GM23338 (cell line): ENCODE results near the gene CPNE4. TPM values are rescaled to one million over a fixed set of nuclear protein-coding genes. Genes with fewer than 3 reads are reported as not detected.

Experiments
- ATAC-seq: fragments of 200-7000 bp; cut with Tn5 transposase; 3 replicates; pipeline ENCODE4 v1.9.1; 2020
- DNase-seq: peaks from one replicate; pipeline ENCODE4 v3.0.0-alpha.2; 2015; ENCODE audit warnings: low spot score
- H2AFZ ChIP-seq: fragments of 200-600 bp; sonication (generic); 2 replicates; pipeline ENCODE4 v1.8.0; 2016; ENCODE audit warnings: antibody characterized with exemption, mild to moderate bottlenecking, moderate library complexity
- H3F3A ChIP-seq: fragments of 200-600 bp; sonication (generic); replicated peaks from 2 replicates; pipeline ENCODE4 v1.8.0; 2017; ENCODE audit warnings: antibody characterized with exemption, mixed run types, low read depth
- H3K27ac ChIP-seq: fragments of 200-600 bp; sonication (generic); 2 replicates; pipeline ENCODE4 v1.6.1; 2016; ENCODE audit warnings: low read depth
- H3K27me3 ChIP-seq: fragments of 200-600 bp; sonication (generic); 2 replicates; pipeline ENCODE4 v1.8.0; 2016; ENCODE audit warnings: mild to moderate bottlenecking, mixed run types, moderate library complexity; ENCODE audit not compliant: insufficient read depth
- H3K36me3 ChIP-seq: fragments of 200-600 bp; sonication (generic); 2 replicates; pipeline ENCODE4 v1.8.0; 2016; ENCODE audit warnings: mild to moderate bottlenecking; ENCODE audit not compliant: insufficient read depth
- H3K4me1 ChIP-seq: fragments of 200-600 bp; sonication (generic); 2 replicates; pipeline ENCODE4 v1.8.0; 2016; ENCODE audit warnings: mild to moderate bottlenecking, moderate library complexity; ENCODE audit not compliant: insufficient read depth
- H3K4me2 ChIP-seq: fragments of 200-600 bp; sonication (generic); 2 replicates; pipeline ENCODE4 v1.7.1; 2017; ENCODE audit warnings: mixed run types
- H3K4me3 ChIP-seq: fragments of 200-600 bp; sonication (generic); 2 replicates; pipeline ENCODE4 v1.6.1; 2016; ENCODE audit warnings: mixed run types
- H3K79me2 ChIP-seq: fragments of 200-600 bp; sonication (generic); replicated peaks from 2 replicates; pipeline ENCODE4 v1.8.0; 2017; ENCODE audit warnings: mild to moderate bottlenecking; ENCODE audit not compliant: insufficient read depth
- H3K9me2 ChIP-seq: fragments of 200-600 bp; sonication (generic); 2 replicates; pipeline ENCODE4 v1.8.0; 2017; ENCODE audit not compliant: insufficient read depth
- H4K20me1 ChIP-seq: fragments of 200-600 bp; sonication (generic); replicated peaks from 2 replicates; pipeline ENCODE4 v1.8.0; 2017; ENCODE audit warnings: mild to moderate bottlenecking; ENCODE audit not compliant: insufficient read depth
- H3K27ac Mint-ChIP-seq: 2 replicates; pipeline ENCODE4 v1.8.0; 2020; ENCODE audit warnings: inconsistent platforms, mild to moderate bottlenecking, moderate library complexity, mixed read lengths
- H3K27me3 Mint-ChIP-seq: 3 replicates; pipeline ENCODE4 v1.8.0; 2022; ENCODE audit warnings: low read depth, mild to moderate bottlenecking, moderate library complexity, mixed read lengths, inconsistent platforms; ENCODE audit not compliant: insufficient read depth, poor library complexity
- H3K36me3 Mint-ChIP-seq: 3 replicates; pipeline ENCODE4 v1.8.0; 2021; ENCODE audit warnings: low read depth, mild to moderate bottlenecking, inconsistent platforms, moderate library complexity, mixed read lengths
- H3K4me1 Mint-ChIP-seq: 3 replicates; pipeline ENCODE4 v1.8.0; 2020; ENCODE audit warnings: mild to moderate bottlenecking, inconsistent platforms, mixed read lengths
- H3K4me3 Mint-ChIP-seq: 3 replicates; pipeline ENCODE4 v1.8.0; 2021; ENCODE audit warnings: moderate library complexity, mild to moderate bottlenecking, inconsistent platforms, mixed read lengths
- H3K9me3 Mint-ChIP-seq: 3 replicates; pipeline ENCODE4 v1.8.0; 2020; ENCODE audit warnings: moderate library complexity, mild to moderate bottlenecking, inconsistent platforms, mixed read lengths
- CREB1 ChIP-seq: fragments of 250-450 bp; sonication (Bioruptor Pico); IDR thresholded peaks from 2 replicates; pipeline ENCODE4 v1.5.0; 2020; ENCODE audit warnings: low read depth, mild to moderate bottlenecking, moderate library complexity
- ETS1 ChIP-seq: IDR thresholded peaks from 2 replicates; pipeline ENCODE4 v1.6.1; 2016; ENCODE audit warnings: antibody characterized with exemption
- EZH2phosphoT487 ChIP-seq: fragments of 200-600 bp; sonication (generic); IDR thresholded peaks from one replicate; pipeline ENCODE4 v1.8.1; 2018; ENCODE audit warnings: antibody characterized with exemption; ENCODE audit not compliant: unreplicated experiment
- NANOG ChIP-seq: IDR thresholded peaks from 2 replicates; pipeline ENCODE4 v1.6.1; 2016; ENCODE audit warnings: antibody characterized with exemption, borderline replicate concordance
- REST ChIP-seq: IDR thresholded peaks from one replicate; pipeline ENCODE4 v1.6.1; 2018; ENCODE audit warnings: antibody characterized with exemption; ENCODE audit not compliant: unreplicated experiment
- STAT1 ChIP-seq: IDR thresholded peaks from one replicate; pipeline ENCODE4 v1.6.1; 2016; ENCODE audit warnings: antibody characterized with exemption; ENCODE audit not compliant: unreplicated experiment
- polyA plus RNA-seq: library from polyadenylated mRNA; unstranded; fragments of >200 nt; fragmentation: Nextera tagmentation; extraction: Ambion mirVana; gene quantifications from 2 replicates; pipeline ENCODE4 v1.2.1, GENCODE V29; 2016
- total RNA-seq: library from RNA; depleted of rRNA; stranded (reverse); fragments of >200 nt; shearing (Covaris generic); gene quantifications from 2 replicates; pipeline ENCODE4 v1.2.3, GENCODE V29; 2014

Gene CPNE4
- total and polyA plus RNA-seq, 2 experiments from 2014 or later = 2.0 to 6.5 TPM

GRCh38 chr3:132079147-132079546, 44.3 kb upstream of the CPNE4 start (continued):
- TF ChIP-seq ETS1 (no peak), STAT1 (no peak)

DNA sequence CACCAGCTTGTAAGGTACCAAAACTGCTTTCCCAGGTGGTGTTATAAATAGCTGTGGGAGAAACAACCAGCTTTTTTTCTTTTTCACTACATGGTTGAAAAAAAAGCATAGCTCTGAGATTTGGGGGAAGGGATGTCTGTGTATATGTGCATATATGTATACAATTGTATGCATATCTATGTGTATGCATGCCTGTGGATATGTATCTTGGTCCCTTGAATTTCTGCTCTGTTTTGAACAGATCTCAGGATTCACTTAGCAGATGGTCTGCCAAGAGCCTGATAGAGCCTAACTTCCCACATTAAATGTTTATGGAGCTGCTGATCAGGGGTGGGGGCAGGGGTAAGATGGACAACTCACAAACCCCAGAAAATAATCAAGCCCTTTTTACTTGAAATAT, 39.0 kb upstream of the CPNE4 start:
- Histone ChIP-seq H3K79me2 (no peaks in the 10 kb centered on the region), H3K4me2 (no peak overlapping the region), H3K27me3 (peaks cover 79% of the 10 kb centered on the region), H3K4me1 (0 out of 2 replicates have a peak, but pooled peaks cover 4% of the 10 kb centered on the region), H3K36me3 (no peaks in the 10 kb centered on the region), H2AFZ (no peak overlapping the region), H3K4me3 (no peak overlapping the region), H3K9me2 (no peaks in the 10 kb centered on the region), H4K20me1 (no peaks in the 10 kb centered on the region; the same call in 1 of the 2 replicates), H3K27ac (no peak overlapping the region), H3F3A (no peaks in the 10 kb centered on the region)
- no peak overlapping the region for H3K4me3 Mint-ChIP-seq
- TF ChIP-seq NANOG (no peak), CREB1 (CRISPR knock-in tag) (no peak)
- H3K27ac Mint-ChIP-seq = no peak overlapping the region
- ATAC-seq (no peak), DNase-seq (no peak)
- H3K27me3 Mint-ChIP-seq = peaks cover 61% of the 10 kb centered on the region
- no peaks in the 10 kb centered on the region; the same call in 2 of the 3 replicates for H3K9me3 Mint-ChIP-seq
- H3K4me1 Mint-ChIP-seq = peaks cover 21% of the 10 kb centered on the region; the same call in 2 of the 3 replicates
- no peaks in the 10 kb centered on the region for H3K36me3 Mint-ChIP-seq

GRCh38 chr3:132071043-132071442, 36.2 kb upstream of the CPNE4 start:
- no peaks in the 10 kb centered on the region; the same call in 2 of the 3 replicates for H3K9me3 Mint-ChIP-seq
- DNase-seq (peak; percentile 56), ATAC-seq (peak; percentile 99)
- no peak for TF ChIP-seq CREB1 (CRISPR knock-in tag)
- 0 out of 2 replicates have a peak, but pooled peaks have one; percentile 39 for TF ChIP-seq NANOG
- no peak overlapping the region for H3K27ac ChIP-seq
- peaks cover 100% of the 10 kb centered on the region for H3K27me3 ChIP-seq
- peaks cover 21% of the 10 kb centered on the region; the same call in 2 of the 3 replicates for H3K4me1 Mint-ChIP-seq
- H3K4me2 ChIP-seq = no peak overlapping the region
- no peaks in the 10 kb centered on the region for H3K36me3 Mint-ChIP-seq
- H4K20me1 ChIP-seq = no peaks in the 10 kb centered on the region; the same call in 1 of the 2 replicates
- H3K79me2 ChIP-seq = no peaks in the 10 kb centered on the region
- H3K36me3 ChIP-seq = no peaks in the 10 kb centered on the region
- no peaks in the 10 kb centered on the region for H3K9me2 ChIP-seq
- no peak overlapping the region for H3K4me3 Mint-ChIP-seq
- 0 out of 2 replicates have a peak, but pooled peaks cover 4% of the 10 kb centered on the region for H3K4me1 ChIP-seq
- no peak overlapping the region for H3K27ac Mint-ChIP-seq
- H2AFZ ChIP-seq = no peak overlapping the region
- H3K27me3 Mint-ChIP-seq = peaks cover 69% of the 10 kb centered on the region
- no peaks in the 10 kb centered on the region for H3F3A ChIP-seq
- no peak overlapping the region for H3K4me3 ChIP-seq

DNA sequence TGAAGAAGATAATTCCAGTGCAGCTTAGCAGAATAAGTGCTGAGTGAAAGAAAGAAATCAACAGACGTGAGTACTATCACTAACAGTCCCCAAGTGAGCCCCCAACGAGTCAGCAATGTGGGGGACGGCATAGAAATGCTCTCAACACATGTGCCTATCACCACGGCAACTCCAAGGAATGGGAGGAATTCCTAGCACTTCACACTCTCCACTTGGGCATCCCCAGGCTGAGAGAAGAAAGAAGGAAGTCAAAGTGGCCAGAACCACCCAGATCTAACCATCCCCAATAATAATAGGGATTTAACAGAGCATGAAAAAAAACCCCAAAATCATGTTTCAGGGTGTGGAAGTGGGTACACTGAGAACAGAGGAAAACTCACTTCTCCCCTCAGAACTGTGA, 29.3 kb upstream of the CPNE4 start:
- Histone ChIP-seq H2AFZ (no peak overlapping the region), H3K4me3 (no peak overlapping the region), H3K79me2 (no peaks in the 10 kb centered on the region), H3K27ac (no peak overlapping the region), H3K4me1 (no peaks in the 10 kb centered on the region), H3K9me2 (no peaks in the 10 kb centered on the region), H3K4me2 (peak overlapping the region; percentile 2; the same call in 1 of the 2 replicates), H4K20me1 (no peaks in the 10 kb centered on the region), H3F3A (no peaks in the 10 kb centered on the region), H3K27me3 (peaks cover 31% of the 10 kb centered on the region), H3K36me3 (no peaks in the 10 kb centered on the region)
- ATAC-seq (peak; percentile 95), DNase-seq (peak; percentile 84)
- Mint-ChIP-seq H3K27me3 (peaks cover 20% of the 10 kb centered on the region), H3K27ac (no peak overlapping the region), H3K36me3 (no peaks in the 10 kb centered on the region), H3K4me3 (no peak overlapping the region), H3K9me3 (no peaks in the 10 kb centered on the region; the same call in 2 of the 3 replicates), H3K4me1 (peaks cover 10% of the 10 kb centered on the region)
- TF ChIP-seq EZH2phosphoT487 (no peak), REST (no peak), STAT1 (no peak), ETS1 (no peak)
